Measurements from ENCODE around the gene SYT9.

SYT9 gene

DNA sequence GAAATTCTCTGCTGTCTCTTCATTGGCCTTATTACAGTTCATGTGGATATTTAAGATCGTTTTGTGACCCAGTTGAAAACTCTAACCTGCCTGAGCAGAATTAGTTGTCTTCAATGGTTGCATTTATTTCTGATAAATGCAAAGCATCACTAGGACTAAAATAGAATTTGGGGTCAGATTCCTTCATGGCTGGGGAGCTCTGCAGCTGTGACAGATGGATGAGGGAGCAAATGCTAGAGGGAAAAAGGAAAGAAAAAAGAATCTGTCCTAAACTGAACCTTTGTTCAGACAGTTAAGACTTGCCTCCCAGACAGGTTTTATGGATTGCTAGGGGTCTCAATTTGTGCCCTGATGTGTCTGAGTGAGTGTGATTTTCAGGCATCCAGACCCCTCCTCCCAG, 113.0 kb downstream of the SYT9 start:
- TF ChIP-seq FOXP2 (optimal IDR thresholded peaks at IDR 0.05; ENCODE audit: borderline replicate concordance, extremely low read depth, extremely low read length, insufficient read depth) (no peak), TAF1 (IDR thresholded peaks at IDR 0.05; ENCODE audit: borderline replicate concordance, insufficient read depth, low read length) (no peak), POLR2AphosphoS5 (IDR thresholded peaks at IDR 0.05; ENCODE audit: low read depth, low read length) (no peak), SIN3A (IDR thresholded peaks at IDR 0.05; ENCODE audit: borderline replicate concordance, insufficient read depth, low read length) (no peak)
- TF ChIP-seq, protein P1, sequence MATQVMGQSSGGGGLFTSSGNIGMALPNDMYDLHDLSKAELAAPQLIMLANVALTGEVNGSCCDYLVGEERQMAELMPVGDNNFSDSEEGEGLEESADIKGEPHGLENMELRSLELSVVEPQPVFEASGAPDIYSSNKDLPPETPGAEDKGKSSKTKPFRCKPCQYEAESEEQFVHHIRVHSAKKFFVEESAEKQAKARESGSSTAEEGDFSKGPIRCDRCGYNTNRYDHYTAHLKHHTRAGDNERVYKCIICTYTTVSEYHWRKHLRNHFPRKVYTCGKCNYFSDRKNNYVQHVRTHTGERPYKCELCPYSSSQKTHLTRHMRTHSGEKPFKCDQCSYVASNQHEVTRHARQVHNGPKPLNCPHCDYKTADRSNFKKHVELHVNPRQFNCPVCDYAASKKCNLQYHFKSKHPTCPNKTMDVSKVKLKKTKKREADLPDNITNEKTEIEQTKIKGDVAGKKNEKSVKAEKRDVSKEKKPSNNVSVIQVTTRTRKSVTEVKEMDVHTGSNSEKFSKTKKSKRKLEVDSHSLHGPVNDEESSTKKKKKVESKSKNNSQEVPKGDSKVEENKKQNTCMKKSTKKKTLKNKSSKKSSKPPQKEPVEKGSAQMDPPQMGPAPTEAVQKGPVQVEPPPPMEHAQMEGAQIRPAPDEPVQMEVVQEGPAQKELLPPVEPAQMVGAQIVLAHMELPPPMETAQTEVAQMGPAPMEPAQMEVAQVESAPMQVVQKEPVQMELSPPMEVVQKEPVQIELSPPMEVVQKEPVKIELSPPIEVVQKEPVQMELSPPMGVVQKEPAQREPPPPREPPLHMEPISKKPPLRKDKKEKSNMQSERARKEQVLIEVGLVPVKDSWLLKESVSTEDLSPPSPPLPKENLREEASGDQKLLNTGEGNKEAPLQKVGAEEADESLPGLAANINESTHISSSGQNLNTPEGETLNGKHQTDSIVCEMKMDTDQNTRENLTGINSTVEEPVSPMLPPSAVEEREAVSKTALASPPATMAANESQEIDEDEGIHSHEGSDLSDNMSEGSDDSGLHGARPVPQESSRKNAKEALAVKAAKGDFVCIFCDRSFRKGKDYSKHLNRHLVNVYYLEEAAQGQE (IDR thresholded peaks at IDR 0.05; ENCODE audit: insufficient read depth in 1 of 2, low read depth in 2 of 2, low read length in 2 of 2), result no peak

DNA sequence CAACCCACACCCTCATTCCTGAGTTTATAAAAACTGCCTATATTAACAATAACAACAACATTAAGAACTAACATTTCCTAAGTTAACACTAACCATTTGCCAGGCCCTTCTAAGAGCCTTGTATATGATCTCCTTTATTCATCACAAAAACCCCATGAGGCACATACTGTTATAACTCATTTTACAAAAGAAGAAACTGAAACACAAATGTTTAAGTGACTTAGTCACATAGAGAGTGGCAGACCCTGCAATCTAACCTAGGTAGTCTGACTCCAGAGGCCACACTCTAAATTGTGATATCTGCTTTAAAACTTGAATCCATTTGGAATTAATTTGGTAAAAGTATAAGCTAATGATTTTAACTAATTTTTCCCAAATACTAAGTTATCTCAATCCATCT, 116.1 kb downstream of the SYT9 start:
- TF ChIP-seq, protein P1 (IDR thresholded peaks at IDR 0.05; ENCODE audit: insufficient read depth in 1 of 2, low read depth in 2 of 2, low read length in 2 of 2), result no peak
- no peak for TF ChIP-seq SIN3A (IDR thresholded peaks at IDR 0.05; ENCODE audit: borderline replicate concordance, insufficient read depth, low read length)
- TF ChIP-seq FOXP2 (optimal IDR thresholded peaks at IDR 0.05; ENCODE audit: borderline replicate concordance, extremely low read depth, extremely low read length, insufficient read depth), result no peak
- no peak for TF ChIP-seq TAF1 (IDR thresholded peaks at IDR 0.05; ENCODE audit: borderline replicate concordance, insufficient read depth, low read length)
- no peak for TF ChIP-seq POLR2AphosphoS5 (IDR thresholded peaks at IDR 0.05; ENCODE audit: low read depth, low read length)

DNA sequence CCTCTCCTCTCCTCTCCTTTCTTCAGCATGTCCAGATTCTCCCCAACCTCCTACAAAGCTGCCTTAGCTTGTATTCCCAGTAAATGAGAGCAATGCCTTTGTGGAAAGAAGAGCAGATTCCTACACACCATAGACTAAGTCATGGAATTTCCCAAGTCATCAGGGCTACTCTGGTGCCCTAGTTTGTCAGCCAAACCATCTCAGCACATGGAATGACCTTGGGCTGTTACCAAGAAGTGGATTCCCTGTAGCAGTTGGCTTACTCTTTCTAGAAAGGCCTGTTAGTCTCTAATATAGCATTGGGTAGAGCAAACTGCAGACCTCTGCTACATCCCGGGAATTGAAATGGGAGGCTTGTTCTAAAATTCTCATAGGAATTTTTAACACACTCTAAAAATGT, 124.7 kb downstream of the SYT9 start:
- TF ChIP-seq, protein P1 (IDR thresholded peaks at IDR 0.05; ENCODE audit: insufficient read depth in 1 of 2, low read depth in 2 of 2, low read length in 2 of 2), result no peak
- no peak for TF ChIP-seq TAF1 (IDR thresholded peaks at IDR 0.05; ENCODE audit: borderline replicate concordance, insufficient read depth, low read length)
- no peak for TF ChIP-seq FOXP2 (optimal IDR thresholded peaks at IDR 0.05; ENCODE audit: borderline replicate concordance, extremely low read depth, extremely low read length, insufficient read depth)
- no peak for TF ChIP-seq SIN3A (IDR thresholded peaks at IDR 0.05; ENCODE audit: borderline replicate concordance, insufficient read depth, low read length)
- TF ChIP-seq POLR2AphosphoS5 (IDR thresholded peaks at IDR 0.05; ENCODE audit: low read depth, low read length), result no peak

DNA sequence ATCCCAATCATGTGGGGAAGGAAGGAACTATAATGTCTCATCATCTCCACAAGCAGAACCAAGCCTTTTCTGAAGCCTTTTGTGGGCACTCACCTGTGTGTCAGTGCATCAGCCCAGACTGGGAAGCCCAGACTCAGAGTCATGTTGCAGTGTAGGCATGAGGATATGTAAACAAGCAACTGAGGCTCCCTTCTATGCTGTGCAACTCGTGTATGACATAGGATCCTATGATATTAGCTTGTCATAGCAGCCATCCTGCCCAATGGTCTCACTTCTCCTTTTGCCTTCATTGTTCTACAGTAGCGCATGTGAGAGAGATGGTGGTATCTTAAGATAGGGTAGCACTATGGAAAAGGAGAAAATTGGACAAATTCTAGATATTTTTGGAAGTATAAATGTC, 130.2 kb downstream of the SYT9 start:
- TF ChIP-seq TAF1 (IDR thresholded peaks at IDR 0.05; ENCODE audit: borderline replicate concordance, insufficient read depth, low read length) (no peak), POLR2AphosphoS5 (IDR thresholded peaks at IDR 0.05; ENCODE audit: low read depth, low read length) (no peak)
- TF ChIP-seq, protein P1 (IDR thresholded peaks at IDR 0.05; ENCODE audit: insufficient read depth in 1 of 2, low read depth in 2 of 2, low read length in 2 of 2), result no peak

DNA sequence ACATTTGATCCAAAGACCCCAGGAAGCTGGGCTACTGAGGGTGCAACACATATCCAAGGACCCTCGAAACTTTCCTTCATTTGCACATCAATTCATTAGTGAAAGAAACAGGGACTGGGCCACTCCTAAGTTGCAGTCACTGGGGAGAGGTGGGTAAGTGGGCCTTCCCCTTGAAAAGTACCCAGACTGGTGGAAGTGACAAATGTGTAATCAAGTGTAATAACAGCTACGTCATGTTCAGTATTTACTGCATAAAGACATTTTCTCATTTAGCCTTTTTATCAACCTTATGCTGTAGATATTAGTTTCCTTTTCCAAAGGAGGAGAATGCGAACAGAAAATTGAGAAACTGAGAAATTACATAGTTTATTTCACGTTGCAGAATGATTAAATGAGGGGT, 131.7 kb downstream of the SYT9 start:
- TF ChIP-seq POLR2AphosphoS5 (IDR thresholded peaks at IDR 0.05; ENCODE audit: low read depth, low read length) (no peak), FOXP2 (optimal IDR thresholded peaks at IDR 0.05; ENCODE audit: borderline replicate concordance, extremely low read depth, extremely low read length, insufficient read depth) (no peak), TAF1 (IDR thresholded peaks at IDR 0.05; ENCODE audit: borderline replicate concordance, insufficient read depth, low read length) (no peak), SIN3A (IDR thresholded peaks at IDR 0.05; ENCODE audit: borderline replicate concordance, insufficient read depth, low read length) (no peak)
- TF ChIP-seq, protein P1 (IDR thresholded peaks at IDR 0.05; ENCODE audit: insufficient read depth in 1 of 2, low read depth in 2 of 2, low read length in 2 of 2), result no peak

Data from PFSK-1 (cell line).